ENCODE measurements around the gene RGR. TPM values are rescaled to one million over a fixed set of nuclear protein-coding genes. Genes with fewer than 3 reads are reported as not detected.

Gene RGR
- total and polyA plus RNA-seq, 11 donors = 0.04 to 2.0 (median 0.38) TPM; not detected in 6

- no peaks in the 10 kb centered on the region for H3K36me3 ChIP-seq
- ATAC-seq = no peak
- WGBS, 4 donors = 62 to 69% (median 67%) methylated on average over 6 of the region's 6 CpGs
- H3K9me3 ChIP-seq = no peaks in the 10 kb centered on the region
- H3K4me1 ChIP-seq = no peaks in the 10 kb centered on the region
- no peak for DNase-seq
- intact Hi-C loops (cut with DNase I) = loop anchor here in 4 of 10 donors (2.0 to 5.0 kb wide), 2 partner anchors 59 kb away; no protein-coding TSS in a partner anchor
- TF ChIP-seq POLR2A (IDR thresholded peaks at IDR 0.05) = no peak
- no peak for TF ChIP-seq CTCF (IDR thresholded peaks at IDR 0.05)
- peaks cover 0 to 15% (median 0%) of the 10 kb centered on the region in 9 donors for H3K27me3 ChIP-seq
- no peak overlapping the region for H3K4me3 ChIP-seq
- no peak overlapping the region for H3K27ac ChIP-seq
Observed at GRCh38 chr10:84205853-84206525, 38.9 kb upstream of the RGR start.

DNA sequence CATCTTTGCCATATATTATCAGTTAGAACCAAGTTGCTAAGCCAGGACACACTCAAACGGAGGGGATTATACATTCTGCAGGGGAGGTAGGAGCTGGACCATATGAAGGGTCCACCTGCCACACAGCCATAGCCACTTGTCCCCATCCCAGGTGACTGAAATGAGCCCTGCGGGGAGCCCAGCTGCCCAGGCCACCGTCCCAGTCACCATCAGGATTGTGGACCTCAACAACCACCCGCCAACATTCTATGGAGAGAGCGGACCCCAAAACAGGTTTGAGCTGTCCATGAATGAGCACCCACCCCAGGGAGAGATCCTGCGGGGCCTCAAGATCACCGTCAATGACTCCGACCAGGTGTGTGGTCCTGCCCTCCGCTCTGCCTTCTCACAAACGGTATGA lies 36.8 kb upstream of the RGR start:
- peaks cover 0 to 15% (median 0%) of the 10 kb centered on the region in 9 donors for H3K27me3 ChIP-seq
- no peaks in the 10 kb centered on the region for H3K36me3 ChIP-seq
- intact Hi-C loops (cut with DNase I) = loop anchor here in 3 of 10 donors (5.0 kb wide), 1 partner anchor 61 kb away; no protein-coding TSS in a partner anchor
- no peaks in the 10 kb centered on the region for H3K4me1 ChIP-seq
- 83 to 87% (median 84%) methylated on average over 10 of the region's 10 CpGs for WGBS, 4 donors
- no peak overlapping the region for H3K27ac ChIP-seq
- no peak overlapping the region for H3K4me3 ChIP-seq
- no peak for TF ChIP-seq POLR2A (IDR thresholded peaks at IDR 0.05)
- TF ChIP-seq CTCF (IDR thresholded peaks at IDR 0.05) = no peak
- H3K9me3 ChIP-seq = no peaks in the 10 kb centered on the region
- DNase-seq (no peak), ATAC-seq (no peak)

DNA sequence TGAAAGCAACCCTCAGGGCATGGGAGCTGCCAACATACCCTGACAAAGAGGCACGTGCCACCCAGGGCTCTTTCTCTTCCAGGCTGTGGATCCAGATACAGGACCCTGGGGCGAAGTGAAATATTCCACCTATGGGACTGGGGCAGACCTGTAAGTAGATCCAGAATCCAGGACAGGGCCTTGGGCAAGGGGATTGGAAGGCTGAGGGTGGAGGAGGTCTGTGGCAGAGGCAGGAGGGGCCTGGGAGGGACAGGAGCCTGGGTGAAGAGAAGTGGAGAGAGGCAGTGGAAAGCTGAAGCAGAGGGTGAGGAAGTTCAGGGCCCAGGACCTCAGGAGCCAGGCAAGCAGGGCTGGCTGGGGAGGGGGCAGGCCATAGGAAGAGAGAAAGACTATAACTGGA lies 33.3 kb upstream of the RGR start:
- no peaks in the 10 kb centered on the region for H3K4me1 ChIP-seq
- intact Hi-C loops (cut with DNase I) = no loop called here
- no peak overlapping the region for H3K4me3 ChIP-seq
- 75 to 84% (median 80%) methylated on average over 2 of the region's 2 CpGs for WGBS, 4 donors
- TF ChIP-seq CTCF (IDR thresholded peaks at IDR 0.05) (no peak), POLR2A (IDR thresholded peaks at IDR 0.05) (no peak)
- H3K36me3 ChIP-seq = no peaks in the 10 kb centered on the region
- no peak for ATAC-seq
- no peak overlapping the region for H3K27ac ChIP-seq
- no peaks in the 10 kb centered on the region for H3K9me3 ChIP-seq
- no peak for DNase-seq
- peaks cover 0 to 15% (median 0%) of the 10 kb centered on the region in 9 donors for H3K27me3 ChIP-seq

DNA sequence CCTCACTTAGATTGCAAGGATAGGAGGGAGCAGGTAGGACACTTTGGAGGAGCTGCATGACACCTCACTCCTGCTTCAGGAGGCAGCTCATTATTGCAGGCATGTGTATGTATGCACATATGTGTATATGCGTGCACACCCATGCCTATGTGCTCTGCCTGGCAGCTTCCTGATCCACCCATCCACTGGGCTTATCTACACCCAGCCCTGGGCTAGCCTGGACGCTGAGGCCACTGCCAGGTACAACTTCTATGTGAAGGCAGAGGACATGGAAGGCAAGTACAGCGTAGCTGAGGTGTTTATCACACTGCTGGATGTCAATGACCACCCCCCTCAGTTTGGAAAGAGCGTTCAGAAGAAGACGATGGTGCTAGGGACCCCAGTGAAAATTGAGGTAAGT lies 32.8 kb upstream of the RGR start:
- Histone ChIP-seq H3K4me1 (no peaks in the 10 kb centered on the region), H3K4me3 (no peak overlapping the region), H3K36me3 (no peaks in the 10 kb centered on the region), H3K27me3 (peaks cover 0 to 12% (median 0%) of the 10 kb centered on the region in 9 donors), H3K9me3 (no peaks in the 10 kb centered on the region), H3K27ac (no peak overlapping the region)
- intact Hi-C loops (cut with DNase I) = no loop called here
- DNase-seq (no peak), ATAC-seq (no peak)
- WGBS, 4 donors = 65 to 79% (median 73%) methylated on average over 4 to 5 of the region's 5 CpGs
- TF ChIP-seq POLR2A (IDR thresholded peaks at IDR 0.05) = no peak
- TF ChIP-seq CTCF (IDR thresholded peaks at IDR 0.05) = no peak

All from heart left ventricle (tissue), 16 donors.